BE2C (cell line): Measurements from ENCODE around the gene PDE6A.

Source experiments
- DNase-seq: peaks from one replicate; pipeline ENCODE4 v3.0.0-alpha.2; 2020
- H3K27me3 ChIP-seq: fragments of 250-450 bp; sonication (Bioruptor Pico); 2 replicates; pipeline ENCODE4 v1.5.1; 2020; ENCODE audit warnings: mild to moderate bottlenecking
- H3K36me3 ChIP-seq: fragments of 250-450 bp; sonication (Bioruptor Pico); 2 replicates; pipeline ENCODE4 v1.5.1; 2020; ENCODE audit warnings: mild to moderate bottlenecking
- H3K4me1 ChIP-seq: fragments of 250-450 bp; sonication (Bioruptor Pico); 2 replicates; pipeline ENCODE4 v1.5.1; 2020
- H3K4me3 ChIP-seq: 2 replicates; pipeline ENCODE4 v1.5.1; 2011; ENCODE audit warnings: low read depth, low read length
- H3K9me3 ChIP-seq: fragments of 250-450 bp; sonication (Bioruptor Pico); 2 replicates; pipeline ENCODE4 v1.5.1; 2020
- TF ChIP-seq, protein P1 (sequence below): IDR thresholded peaks from 2 replicates; pipeline ENCODE4 v1.5.1; 2012; ENCODE audit warnings: mild to moderate bottlenecking, low read depth, low read length

Gene PDE6A

GRCh38 chr5:149903404-149903803 lies 41.2 kb downstream of the PDE6A start:
- H3K4me3 ChIP-seq = no peak overlapping the region
- no peaks in the 10 kb centered on the region for H3K27me3 ChIP-seq
- H3K4me1 ChIP-seq = no peaks in the 10 kb centered on the region
- TF ChIP-seq, protein P1, sequence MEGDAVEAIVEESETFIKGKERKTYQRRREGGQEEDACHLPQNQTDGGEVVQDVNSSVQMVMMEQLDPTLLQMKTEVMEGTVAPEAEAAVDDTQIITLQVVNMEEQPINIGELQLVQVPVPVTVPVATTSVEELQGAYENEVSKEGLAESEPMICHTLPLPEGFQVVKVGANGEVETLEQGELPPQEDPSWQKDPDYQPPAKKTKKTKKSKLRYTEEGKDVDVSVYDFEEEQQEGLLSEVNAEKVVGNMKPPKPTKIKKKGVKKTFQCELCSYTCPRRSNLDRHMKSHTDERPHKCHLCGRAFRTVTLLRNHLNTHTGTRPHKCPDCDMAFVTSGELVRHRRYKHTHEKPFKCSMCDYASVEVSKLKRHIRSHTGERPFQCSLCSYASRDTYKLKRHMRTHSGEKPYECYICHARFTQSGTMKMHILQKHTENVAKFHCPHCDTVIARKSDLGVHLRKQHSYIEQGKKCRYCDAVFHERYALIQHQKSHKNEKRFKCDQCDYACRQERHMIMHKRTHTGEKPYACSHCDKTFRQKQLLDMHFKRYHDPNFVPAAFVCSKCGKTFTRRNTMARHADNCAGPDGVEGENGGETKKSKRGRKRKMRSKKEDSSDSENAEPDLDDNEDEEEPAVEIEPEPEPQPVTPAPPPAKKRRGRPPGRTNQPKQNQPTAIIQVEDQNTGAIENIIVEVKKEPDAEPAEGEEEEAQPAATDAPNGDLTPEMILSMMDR = no peak
- no peaks in the 10 kb centered on the region for H3K9me3 ChIP-seq
- no peak for DNase-seq
- no peaks in the 10 kb centered on the region for H3K36me3 ChIP-seq

DNA sequence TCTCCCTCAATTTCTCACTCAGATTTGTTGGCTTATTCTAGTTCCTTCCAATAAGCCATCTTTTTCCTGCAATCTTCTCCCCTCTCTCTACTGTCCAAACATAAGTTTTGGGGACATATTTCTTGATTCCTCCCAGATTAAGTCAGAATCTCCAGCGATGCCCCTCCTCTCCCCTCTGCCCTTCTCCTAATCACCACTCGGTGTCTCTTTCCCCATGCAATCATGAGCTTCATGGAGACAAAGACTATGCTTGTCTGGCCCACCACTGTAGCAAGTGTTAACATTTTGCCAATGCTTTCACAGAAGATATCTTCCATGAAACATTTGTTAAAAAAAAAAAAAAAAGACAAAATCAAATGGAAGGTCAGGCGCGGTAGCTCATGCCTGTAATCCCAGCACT lies 42.4 kb downstream of the PDE6A start:
- H3K9me3 ChIP-seq = no peaks in the 10 kb centered on the region
- no peak overlapping the region for H3K4me3 ChIP-seq
- no peaks in the 10 kb centered on the region for H3K36me3 ChIP-seq
- H3K27me3 ChIP-seq = no peaks in the 10 kb centered on the region
- TF ChIP-seq, protein P1 = peak; percentile 20
- no peak for DNase-seq
- no peaks in the 10 kb centered on the region for H3K4me1 ChIP-seq

DNA sequence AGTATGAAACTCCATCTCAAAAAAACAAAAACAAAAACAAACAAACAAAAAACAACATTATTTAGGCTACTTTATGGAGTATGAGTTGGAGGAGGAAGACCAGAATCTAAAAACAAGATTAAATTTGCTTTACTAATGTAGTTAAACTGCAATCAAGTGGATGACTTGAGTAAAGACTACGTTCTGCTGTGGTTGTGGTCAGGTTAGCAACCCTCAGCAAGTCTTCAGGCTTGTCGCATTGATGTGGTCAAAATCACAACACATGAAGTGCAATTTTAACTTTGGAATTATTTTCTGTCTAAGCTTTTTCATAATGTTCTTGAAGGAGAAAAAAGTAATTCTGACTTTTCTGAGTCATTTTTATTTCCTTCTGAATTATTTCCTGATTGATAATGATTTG lies 43.1 kb downstream of the PDE6A start:
- H3K27me3 ChIP-seq = no peaks in the 10 kb centered on the region
- H3K4me3 ChIP-seq = no peak overlapping the region
- H3K36me3 ChIP-seq = no peaks in the 10 kb centered on the region
- no peaks in the 10 kb centered on the region for H3K9me3 ChIP-seq
- no peak for DNase-seq
- H3K4me1 ChIP-seq = no peaks in the 10 kb centered on the region
- TF ChIP-seq, protein P1 = no peak

DNA sequence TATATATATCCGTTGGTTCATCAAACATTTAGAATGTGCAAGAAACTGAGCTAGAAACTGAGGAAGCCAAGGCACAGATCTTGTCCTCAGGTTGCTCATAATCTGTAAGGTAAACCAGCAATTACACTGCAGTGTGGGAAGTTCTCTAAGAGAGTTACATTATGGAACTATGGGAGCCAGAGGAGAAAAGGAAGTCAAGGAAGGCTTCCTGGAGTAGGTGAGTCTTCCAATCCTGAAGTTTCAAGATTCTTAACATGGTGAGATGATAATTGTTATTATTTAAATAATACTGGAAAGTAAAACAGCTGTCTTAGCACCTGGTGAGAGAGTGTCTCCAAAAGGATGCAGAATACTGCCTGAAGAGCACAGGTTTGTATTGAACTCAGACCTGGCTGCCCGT lies 44.2 kb downstream of the PDE6A start:
- Histone ChIP-seq H3K4me1 (no peaks in the 10 kb centered on the region), H3K36me3 (no peaks in the 10 kb centered on the region), H3K27me3 (no peaks in the 10 kb centered on the region), H3K9me3 (no peaks in the 10 kb centered on the region), H3K4me3 (no peak overlapping the region)
- no peak for DNase-seq
- TF ChIP-seq, protein P1 = no peak

- no peak for DNase-seq
- no peaks in the 10 kb centered on the region for H3K9me3 ChIP-seq
- H3K4me1 ChIP-seq = no peaks in the 10 kb centered on the region
- no peaks in the 10 kb centered on the region for H3K36me3 ChIP-seq
- no peaks in the 10 kb centered on the region for H3K27me3 ChIP-seq
- H3K4me3 ChIP-seq = no peak overlapping the region
- TF ChIP-seq, protein P1 = no peak
Measured at GRCh38 chr5:149898811-149899210, 45.8 kb downstream of the PDE6A start.

- TF ChIP-seq, protein P1 = no peak
- H3K9me3 ChIP-seq = no peaks in the 10 kb centered on the region
- no peaks in the 10 kb centered on the region for H3K36me3 ChIP-seq
- no peak for DNase-seq
- H3K27me3 ChIP-seq = no peaks in the 10 kb centered on the region
- no peak overlapping the region for H3K4me3 ChIP-seq
- no peaks in the 10 kb centered on the region for H3K4me1 ChIP-seq
Measured at GRCh38 chr5:149895416-149896345, 48.9 kb downstream of the PDE6A start.
